GM19438 (cell line): Measurements from ENCODE around the gene EFHD2.
"Not testable (repeated sequence)": the region's sequence is repeated elsewhere in the genome, so short reads cannot be mapped to it uniquely, and the experiment has no call there.

ENCODE experiments used
- ATAC-seq: cut with Tn5 transposase; IDR thresholded peaks from one replicate; pipeline ENCODE4 v1.9.1; 2021; ENCODE audit warnings: low read depth; ENCODE audit not compliant: unreplicated experiment

EFHD2 gene

GRCh38 chr1:15428815-15429435 is 19.2 kb downstream of the EFHD2 start:
- ATAC-seq, result no peak

- no peak for ATAC-seq
Measured at GRCh38 chr1:15429701-15430149, 20.0 kb downstream of the EFHD2 start.

GRCh38 chr1:15430787-15431570 is 21.3 kb downstream of the EFHD2 start:
- no peak for ATAC-seq

- ATAC-seq, result no peak
Measured at GRCh38 chr1:15431571-15431948, 21.9 kb downstream of the EFHD2 start.

GRCh38 chr1:15432324-15432723 is 22.6 kb downstream of the EFHD2 start:
- no peak for ATAC-seq

GRCh38 chr1:15433471-15433870 is 23.8 kb downstream of the EFHD2 start:
- no peak for ATAC-seq

- ATAC-seq, result not testable (repeated sequence)
Measured at GRCh38 chr1:15434739-15435138, 25.1 kb downstream of the EFHD2 start.

- no peak for ATAC-seq
Measured at GRCh38 chr1:15435239-15436077, 25.8 kb downstream of the EFHD2 start.

GRCh38 chr1:15436881-15437442 is 27.3 kb downstream of the EFHD2 start:
- ATAC-seq, result no peak

GRCh38 chr1:15439325-15439724 is 29.6 kb downstream of the EFHD2 start:
- ATAC-seq, result no peak

- ATAC-seq, result no peak
Measured at GRCh38 chr1:15440357-15440756, 30.7 kb downstream of the EFHD2 start.

- no peak for ATAC-seq
Measured at GRCh38 chr1:15441247-15441646, 31.6 kb downstream of the EFHD2 start.

- ATAC-seq, result no peak
Measured at GRCh38 chr1:15442119-15442518, 32.4 kb downstream of the EFHD2 start.

- ATAC-seq, result no peak
Measured at GRCh38 chr1:15442759-15443158, 33.1 kb downstream of the EFHD2 start.

- no peak for ATAC-seq
Measured at GRCh38 chr1:15443281-15443680, 33.6 kb downstream of the EFHD2 start.

- no peak for ATAC-seq
Measured at GRCh38 chr1:15444468-15445389, 35.0 kb downstream of the EFHD2 start.

GRCh38 chr1:15445390-15446122 is 35.9 kb downstream of the EFHD2 start:
- ATAC-seq, result no peak

GRCh38 chr1:15446212-15446611 is 36.5 kb downstream of the EFHD2 start:
- ATAC-seq, result no peak

GRCh38 chr1:15448877-15449462 is 39.3 kb downstream of the EFHD2 start:
- no peak for ATAC-seq
